ENCODE data around the gene TDRD10.

TDRD10 gene, protein sequence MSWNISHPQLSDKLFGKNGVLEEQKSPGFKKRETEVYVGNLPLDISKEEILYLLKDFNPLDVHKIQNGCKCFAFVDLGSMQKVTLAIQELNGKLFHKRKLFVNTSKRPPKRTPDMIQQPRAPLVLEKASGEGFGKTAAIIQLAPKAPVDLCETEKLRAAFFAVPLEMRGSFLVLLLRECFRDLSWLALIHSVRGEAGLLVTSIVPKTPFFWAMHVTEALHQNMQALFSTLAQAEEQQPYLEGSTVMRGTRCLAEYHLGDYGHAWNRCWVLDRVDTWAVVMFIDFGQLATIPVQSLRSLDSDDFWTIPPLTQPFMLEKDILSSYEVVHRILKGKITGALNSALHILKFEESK

DNA sequence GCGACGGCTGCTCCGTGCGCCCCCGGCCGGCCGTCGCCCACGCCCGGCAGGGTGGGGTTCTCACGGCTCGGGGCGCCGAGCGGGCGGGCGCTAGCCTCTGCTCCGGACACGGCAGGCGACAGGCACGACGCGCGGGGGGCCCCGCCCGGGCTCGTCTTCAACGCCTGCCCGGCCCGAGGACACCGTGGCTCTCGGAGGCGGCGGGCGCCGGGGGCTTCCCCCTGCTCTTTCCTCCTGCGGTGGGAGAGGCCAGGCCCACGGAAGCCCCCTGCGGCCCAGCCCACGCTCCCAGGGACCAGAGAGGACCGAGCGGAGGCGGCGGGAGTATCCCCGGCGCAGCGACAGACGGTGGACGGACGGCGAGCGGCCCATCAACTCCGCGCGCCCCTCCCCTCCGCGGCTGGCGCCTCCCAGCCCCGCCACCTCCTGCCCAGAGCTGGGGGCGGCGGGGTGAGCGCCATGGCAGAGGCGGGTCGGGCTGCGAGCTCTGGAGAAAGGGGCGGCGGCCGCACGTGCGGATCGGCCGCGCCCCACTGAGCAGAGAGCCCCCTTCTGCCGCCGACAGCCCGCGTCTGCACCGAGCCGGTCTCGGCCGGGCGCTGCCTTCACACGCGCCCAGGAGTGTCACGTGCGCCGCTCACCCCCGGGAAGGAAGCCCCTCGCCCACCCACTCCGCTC lies at the start of gene TDRD10, which contains the start of gene SHE:
Gene TDRD10, plus strand, starts transcription at position 154 of the 678 bp plus-strand sequence. CDS start 4,685 bp downstream, outside the sequence.
Gene SHE, minus strand, starts transcription at position 347 of the 678 bp plus-strand sequence. CDS start 386 bp downstream, outside the sequence.
- Histone ChIP-seq H3K27ac (no peak within 1 kb of the TSS), H3K4me3 (no peak within 1 kb of the TSS), H3K36me3 (ENCODE audit: insufficient read depth, low read length) (no peaks in the 10 kb centered on the region), H3K9ac (ENCODE audit: insufficient read length) (no peak within 1 kb of the TSS), H3K9me3 (ENCODE audit: low read depth, low read length) (no peaks in the 10 kb centered on the region)
- no peak for DNase-seq (ENCODE audit: low read depth, low spot score)
- no peak for TF ChIP-seq POLR2AphosphoS5 (IDR thresholded peaks at IDR 0.05; ENCODE audit: borderline replicate concordance, low read depth, low read length)
- TF ChIP-seq FOXP2 (optimal IDR thresholded peaks at IDR 0.05; ENCODE audit: control extremely low read depth, extremely low read length, insufficient read depth) = no peak
- no peak for TF ChIP-seq EZH2 (IDR thresholded peaks at IDR 0.05)

DNA sequence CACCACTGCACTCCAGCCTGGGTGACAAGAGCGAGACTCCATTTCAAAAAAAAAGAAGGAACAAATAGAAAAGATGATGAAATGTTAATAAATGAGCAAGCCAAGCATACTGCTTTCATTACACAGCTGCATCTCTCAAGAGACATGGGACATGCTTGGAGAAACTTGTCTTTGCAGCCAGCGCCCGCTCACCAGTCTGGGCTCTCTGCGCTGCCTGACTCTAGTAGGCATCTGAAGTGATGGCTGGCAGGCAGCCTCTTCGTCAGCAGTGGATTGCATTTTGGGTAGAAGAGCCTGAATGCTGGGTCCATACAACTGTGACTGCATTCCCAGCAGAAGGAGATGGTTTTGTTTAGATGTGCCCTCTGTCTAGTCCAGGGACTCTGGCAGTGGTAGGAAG lies 48.9 kb upstream of the TDRD10 start:
- TF ChIP-seq EZH2 (IDR thresholded peaks at IDR 0.05) (no peak), POLR2AphosphoS5 (IDR thresholded peaks at IDR 0.05; ENCODE audit: borderline replicate concordance, low read depth, low read length) (no peak), FOXP2 (optimal IDR thresholded peaks at IDR 0.05; ENCODE audit: control extremely low read depth, extremely low read length, insufficient read depth) (no peak)
- Histone ChIP-seq H3K27ac (peak overlapping the region; percentile 74), H3K4me3 (peak overlapping the region; percentile 35), H3K9ac (ENCODE audit: insufficient read length) (peak overlapping the region; percentile 39), H3K9me3 (ENCODE audit: low read depth, low read length) (no peaks in the 10 kb centered on the region), H3K36me3 (ENCODE audit: insufficient read depth, low read length) (no peaks in the 10 kb centered on the region)
- no peak for DNase-seq (ENCODE audit: low read depth, low spot score)

DNA sequence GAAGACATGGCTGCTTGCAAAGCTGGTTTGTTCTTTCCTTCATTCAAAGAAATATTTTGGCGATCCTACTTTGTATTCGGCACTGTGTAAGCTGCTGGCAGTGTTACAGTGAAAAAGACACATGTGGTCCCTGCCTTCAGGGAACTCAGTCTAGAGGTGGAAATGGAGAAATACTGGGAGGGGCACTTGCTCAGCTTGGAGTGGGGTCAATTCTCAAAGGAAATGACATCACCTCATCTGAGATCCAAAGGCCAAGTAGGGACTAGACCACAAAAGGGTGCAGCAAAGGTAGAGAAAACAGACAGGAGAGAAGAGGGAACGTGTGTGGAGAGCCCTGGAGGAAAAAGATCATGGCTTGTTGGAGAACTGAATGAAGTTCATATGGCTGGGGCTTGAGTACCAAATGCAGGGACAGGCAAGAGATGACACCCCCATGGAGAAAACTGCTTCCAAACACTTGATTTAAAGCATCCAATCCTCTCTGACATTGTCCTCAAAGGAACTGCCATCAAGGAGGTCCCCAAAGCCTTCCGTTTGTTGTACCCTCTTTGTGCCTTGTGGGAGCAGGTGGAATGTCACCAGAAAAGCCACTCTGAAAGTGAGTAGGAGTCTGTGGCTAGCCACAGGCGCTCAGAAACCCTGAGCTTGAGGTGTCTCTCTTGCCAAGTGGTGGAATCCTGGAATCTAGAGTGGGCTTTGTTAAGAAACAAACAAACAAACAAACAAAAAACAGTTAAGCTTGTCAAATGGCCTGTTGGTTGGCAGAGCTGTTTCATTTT lies 48.3 kb upstream of the TDRD10 start:
- DNase-seq (ENCODE audit: low read depth, low spot score) = no peak
- Histone ChIP-seq H3K36me3 (ENCODE audit: insufficient read depth, low read length) (no peaks in the 10 kb centered on the region), H3K9ac (ENCODE audit: insufficient read length) (peak overlapping the region; percentile 39)

DNA sequence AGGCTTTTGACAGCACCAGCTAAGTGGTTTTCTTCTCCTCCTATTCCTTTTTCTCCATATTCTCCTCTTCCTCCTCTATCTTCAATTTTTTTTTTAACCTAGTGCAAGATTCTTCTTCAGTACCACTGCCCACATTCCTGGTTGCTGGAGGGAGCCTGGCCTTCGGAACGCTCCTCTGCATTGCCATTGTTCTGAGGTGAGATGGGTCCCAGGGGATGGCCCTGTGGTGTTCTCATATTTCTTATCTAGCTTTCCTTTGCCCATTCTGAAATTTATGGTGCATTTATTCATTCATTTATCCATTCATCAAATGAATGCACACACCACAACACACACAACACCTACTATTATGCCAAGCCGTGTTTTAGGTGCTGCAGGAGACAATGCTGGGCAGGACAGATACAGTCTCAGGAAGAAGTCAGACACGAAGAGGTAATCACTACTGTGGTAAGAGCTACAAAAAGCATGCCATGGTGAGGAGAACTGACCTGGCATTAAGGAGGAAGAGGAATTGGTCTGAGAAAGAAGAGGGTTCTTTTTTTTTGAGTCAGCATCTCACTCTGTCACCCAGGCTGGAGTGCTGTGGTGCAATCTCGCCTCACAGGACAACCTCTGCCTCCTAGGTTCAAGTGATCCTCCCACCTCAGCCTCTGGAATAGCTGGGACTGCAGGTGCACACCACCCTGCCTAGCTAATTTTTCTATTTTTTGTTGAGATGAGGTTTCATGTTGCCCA lies 47.5 kb upstream of the TDRD10 start:
- Histone ChIP-seq H3K9me3 (ENCODE audit: low read depth, low read length) (no peaks in the 10 kb centered on the region), H3K4me3 (no peak overlapping the region), H3K9ac (ENCODE audit: insufficient read length) (no peak overlapping the region), H3K36me3 (ENCODE audit: insufficient read depth, low read length) (no peaks in the 10 kb centered on the region), H3K27ac (no peak overlapping the region)
- DNase-seq (ENCODE audit: low read depth, low spot score) = no peak
- TF ChIP-seq EZH2 (IDR thresholded peaks at IDR 0.05) (no peak), POLR2AphosphoS5 (IDR thresholded peaks at IDR 0.05; ENCODE audit: borderline replicate concordance, low read depth, low read length) (no peak), FOXP2 (optimal IDR thresholded peaks at IDR 0.05; ENCODE audit: control extremely low read depth, extremely low read length, insufficient read depth) (no peak)

More for the DNA sequence above, 48.3 kb upstream of the TDRD10 start:
- Histone ChIP-seq H3K27ac (peak overlapping the region; percentile 74), H3K9me3 (ENCODE audit: low read depth, low read length) (no peaks in the 10 kb centered on the region), H3K4me3 (peak overlapping the region; percentile 35)
- TF ChIP-seq POLR2AphosphoS5 (IDR thresholded peaks at IDR 0.05; ENCODE audit: borderline replicate concordance, low read depth, low read length) (no peak), EZH2 (IDR thresholded peaks at IDR 0.05) (no peak), FOXP2 (optimal IDR thresholded peaks at IDR 0.05; ENCODE audit: control extremely low read depth, extremely low read length, insufficient read depth) (no peak)

DNA sequence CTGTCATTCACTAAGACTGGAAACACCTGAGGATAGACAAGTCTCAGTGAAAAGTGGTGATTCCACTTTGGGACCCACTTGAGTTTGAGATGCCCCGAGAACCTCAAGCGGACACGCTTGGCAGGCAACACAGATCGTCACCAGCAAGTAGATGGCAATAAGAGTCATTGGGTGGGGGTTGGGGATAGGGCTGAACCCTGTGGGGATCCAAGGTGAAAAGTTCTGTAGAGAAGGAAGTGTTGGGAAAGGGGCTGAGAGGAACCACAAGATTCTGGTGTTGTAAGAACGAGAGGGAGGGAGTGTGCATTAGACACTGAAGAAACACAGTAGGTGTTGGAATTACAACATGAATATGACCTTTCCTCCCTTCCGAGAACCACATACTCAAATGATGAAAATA lies 45.4 kb upstream of the TDRD10 start:
- no peak for TF ChIP-seq FOXP2 (optimal IDR thresholded peaks at IDR 0.05; ENCODE audit: control extremely low read depth, extremely low read length, insufficient read depth)
- no peak for TF ChIP-seq POLR2AphosphoS5 (IDR thresholded peaks at IDR 0.05; ENCODE audit: borderline replicate concordance, low read depth, low read length)
- no peak overlapping the region for H3K9ac ChIP-seq (ENCODE audit: insufficient read length)
- H3K9me3 ChIP-seq (ENCODE audit: low read depth, low read length) = no peaks in the 10 kb centered on the region
- H3K27ac ChIP-seq = no peak overlapping the region
- DNase-seq (ENCODE audit: low read depth, low spot score) = no peak
- no peak overlapping the region for H3K4me3 ChIP-seq
- no peaks in the 10 kb centered on the region for H3K36me3 ChIP-seq (ENCODE audit: insufficient read depth, low read length)

DNA sequence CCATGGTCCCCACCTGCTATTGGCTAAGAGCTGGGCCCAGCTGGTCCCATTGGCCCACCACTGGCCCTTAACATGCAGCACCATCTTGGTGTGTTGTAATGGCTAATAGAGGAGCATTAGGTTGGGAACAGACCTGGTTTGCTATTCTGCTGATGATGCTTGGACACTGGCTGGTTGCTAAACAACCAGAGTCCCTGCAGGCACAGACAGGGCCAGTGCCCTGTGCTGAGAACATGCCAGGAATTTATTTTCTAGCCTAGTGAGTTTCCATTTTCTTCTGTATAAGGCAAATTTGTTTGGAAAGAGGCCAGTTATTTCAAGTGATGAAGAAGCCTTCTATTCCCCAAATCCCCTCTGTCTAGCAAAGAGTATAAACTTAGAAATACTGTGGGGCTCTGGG lies 42.9 kb upstream of the TDRD10 start:
- no peak for DNase-seq (ENCODE audit: low read depth, low spot score)
- Histone ChIP-seq H3K9me3 (ENCODE audit: low read depth, low read length) (no peaks in the 10 kb centered on the region), H3K36me3 (ENCODE audit: insufficient read depth, low read length) (no peaks in the 10 kb centered on the region), H3K4me3 (no peak overlapping the region), H3K27ac (no peak overlapping the region), H3K9ac (ENCODE audit: insufficient read length) (no peak overlapping the region)
- TF ChIP-seq POLR2AphosphoS5 (IDR thresholded peaks at IDR 0.05; ENCODE audit: borderline replicate concordance, low read depth, low read length) (no peak), EZH2 (IDR thresholded peaks at IDR 0.05) (no peak), FOXP2 (optimal IDR thresholded peaks at IDR 0.05; ENCODE audit: control extremely low read depth, extremely low read length, insufficient read depth) (no peak)

DNA sequence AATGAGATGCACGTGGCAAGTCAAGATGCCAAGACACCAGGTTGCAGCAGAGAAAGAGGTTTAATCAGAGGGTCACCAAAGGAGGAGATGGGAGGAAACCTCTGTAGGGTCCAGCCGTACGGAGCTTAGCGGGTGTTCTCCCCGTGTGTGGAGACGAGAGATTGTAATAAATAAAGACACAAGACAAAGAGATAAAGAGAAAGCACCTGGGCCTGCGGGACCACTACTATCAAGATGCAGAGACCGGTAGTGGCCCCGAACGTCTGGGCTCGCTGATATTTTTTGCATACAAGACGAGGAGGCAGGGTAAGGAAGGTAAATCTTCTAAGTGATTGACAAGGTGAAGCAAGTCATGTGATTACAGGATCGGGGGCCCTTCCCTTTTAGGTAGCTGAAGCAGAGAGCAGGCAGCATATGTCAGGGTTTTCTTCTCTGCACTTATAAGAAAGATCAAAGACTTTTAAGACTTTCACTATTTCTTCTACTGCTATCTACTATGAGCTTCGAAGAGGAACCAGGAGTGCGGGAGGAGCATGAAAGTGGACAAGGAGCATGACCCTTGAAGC lies 41.2 kb upstream of the TDRD10 start:
- H3K27ac ChIP-seq = no peak overlapping the region
- no peaks in the 10 kb centered on the region for H3K9me3 ChIP-seq (ENCODE audit: low read depth, low read length)
- H3K36me3 ChIP-seq (ENCODE audit: insufficient read depth, low read length) = no peaks in the 10 kb centered on the region
- H3K4me3 ChIP-seq = no peak overlapping the region
- no peak for DNase-seq (ENCODE audit: low read depth, low spot score)
- H3K9ac ChIP-seq (ENCODE audit: insufficient read length) = no peak overlapping the region
- TF ChIP-seq FOXP2 (optimal IDR thresholded peaks at IDR 0.05; ENCODE audit: control extremely low read depth, extremely low read length, insufficient read depth) = no peak
- no peak for TF ChIP-seq EZH2 (IDR thresholded peaks at IDR 0.05)
- TF ChIP-seq POLR2AphosphoS5 (IDR thresholded peaks at IDR 0.05; ENCODE audit: borderline replicate concordance, low read depth, low read length) = no peak

Data from SK-N-MC (cell line).